MM.1S (cell line): ENCODE measurements around the gene PCLAF.

Experiments
- DNase-seq: peaks from one replicate; pipeline ENCODE4 v3.0.0-alpha.2; 2015
- H2AFZ ChIP-seq: fragments of 300-600 bp; sonication (generic); 2 replicates; pipeline ENCODE4 v1.6.0; 2016; ENCODE audit warnings: antibody characterized with exemption, low read length
- H3F3A ChIP-seq: fragments of 300-600 bp; sonication (generic); 2 replicates; pipeline ENCODE4 v1.6.1; 2016; ENCODE audit warnings: mild to moderate bottlenecking, antibody characterized with exemption, low read length, moderate library complexity, mixed read lengths; ENCODE audit not compliant: insufficient read depth
- H3K27ac ChIP-seq: fragments of 300-600 bp; sonication (generic); 2 replicates; pipeline ENCODE4 v1.5.1; 2016; ENCODE audit warnings: mild to moderate bottlenecking, low read length
- H3K27me3 ChIP-seq: fragments of 300-600 bp; sonication (generic); replicated peaks from 2 replicates; pipeline ENCODE4 v1.6.0; 2016; ENCODE audit warnings: low read length; ENCODE audit not compliant: insufficient read depth
- H3K36me3 ChIP-seq: fragments of 300-600 bp; sonication (generic); replicated peaks from 2 replicates; pipeline ENCODE4 v1.6.1; 2016; ENCODE audit warnings: mild to moderate bottlenecking, low read length, mixed read lengths; ENCODE audit not compliant: insufficient read depth
- H3K4me1 ChIP-seq: fragments of 300-600 bp; sonication (generic); 2 replicates; pipeline ENCODE4 v1.6.1; 2016; ENCODE audit warnings: low read length, mixed read lengths
- H3K4me2 ChIP-seq: fragments of 300-600 bp; sonication (generic); 2 replicates; pipeline ENCODE4 v1.6.0; 2016; ENCODE audit warnings: low read depth, low read length
- H3K4me3 ChIP-seq: fragments of 300-600 bp; sonication (generic); 2 replicates; pipeline ENCODE4 v1.5.1; 2016; ENCODE audit warnings: low read length, mixed read lengths
- H3K79me2 ChIP-seq: fragments of 300-600 bp; sonication (generic); 2 replicates; pipeline ENCODE4 v1.6.1; 2016; ENCODE audit warnings: mixed run types, low read length, mixed read lengths
- H3K9ac ChIP-seq: fragments of 300-600 bp; sonication (generic); 2 replicates; pipeline ENCODE4 v1.6.1; 2016; ENCODE audit warnings: low read length, mixed read lengths
- H3K9me2 ChIP-seq: fragments of 300-600 bp; sonication (generic); replicated peaks from 2 replicates; pipeline ENCODE4 v1.6.1; 2016; ENCODE audit warnings: mild to moderate bottlenecking, low read length, mixed read lengths; ENCODE audit not compliant: insufficient read depth
- H3K9me3 ChIP-seq: fragments of 300-600 bp; sonication (generic); replicated peaks from 2 replicates; pipeline ENCODE4 v1.6.1; 2016; ENCODE audit warnings: mild to moderate bottlenecking, low read length, mixed read lengths; ENCODE audit not compliant: insufficient read depth
- H4K20me1 ChIP-seq: fragments of 300-600 bp; sonication (generic); 2 replicates; pipeline ENCODE4 v1.6.1; 2016; ENCODE audit warnings: mild to moderate bottlenecking, low read length, moderate library complexity, mixed read lengths; ENCODE audit not compliant: insufficient read depth
- EZH2 ChIP-seq: fragments of 300-600 bp; sonication (generic); optimal IDR thresholded peaks from 2 replicates; pipeline ENCODE3; 2017; ENCODE audit warnings: low read depth, mild to moderate bottlenecking, antibody characterized with exemption, low read length, mixed read lengths
- EZH2phosphoT487 ChIP-seq: fragments of 300-600 bp; sonication (generic); IDR thresholded peaks from 2 replicates; pipeline ENCODE4 v1.6.1; 2018; ENCODE audit warnings: antibody characterized with exemption, low read length
- TF ChIP-seq, protein P1 (sequence below): fragments of 300-600 bp; sonication (generic); IDR thresholded peaks from 2 replicates; pipeline ENCODE4 v1.5.1; 2016; ENCODE audit warnings: antibody characterized with exemption, low read length, mixed read lengths

The PCLAF gene, protein sequence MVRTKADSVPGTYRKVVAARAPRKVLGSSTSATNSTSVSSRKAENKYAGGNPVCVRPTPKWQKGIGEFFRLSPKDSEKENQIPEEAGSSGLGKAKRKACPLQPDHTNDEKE

DNA sequence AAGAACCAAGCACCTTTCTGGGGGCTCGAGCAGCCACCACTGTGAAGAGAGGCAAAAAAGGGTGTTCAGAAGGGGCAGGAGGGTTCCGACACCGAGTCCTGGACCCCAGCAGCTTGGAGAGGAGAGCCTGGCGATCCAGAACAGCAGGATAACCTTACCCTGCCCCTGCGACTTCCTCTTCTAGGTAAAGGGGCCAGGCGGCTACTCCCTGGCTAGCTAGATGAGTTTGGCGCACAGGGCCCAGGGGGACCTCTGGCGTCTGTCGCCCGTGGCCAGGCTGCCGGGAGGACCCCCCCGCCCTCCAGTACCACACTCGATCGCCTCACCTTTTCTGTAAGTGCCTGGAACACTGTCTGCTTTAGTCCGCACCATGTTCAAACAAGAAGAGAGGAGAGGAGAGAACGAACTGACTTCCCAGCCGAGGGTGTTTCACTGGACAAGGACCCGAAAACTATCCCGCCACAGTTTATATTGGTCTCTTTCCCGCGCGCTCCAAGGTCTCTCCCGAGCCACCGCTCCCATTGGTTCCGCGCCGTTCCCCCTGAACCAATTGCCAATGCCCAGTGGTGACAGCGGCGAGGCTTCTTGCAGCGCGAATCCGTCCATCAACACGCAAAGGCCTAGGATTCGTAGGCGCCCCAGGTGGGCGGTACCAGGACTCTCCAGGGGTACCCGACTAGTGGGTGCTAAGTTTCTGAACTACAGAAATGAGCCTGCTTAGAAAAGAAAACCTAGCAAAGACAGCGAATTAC, at the start of gene PCLAF:
Gene PCLAF, minus strand, starts transcription at position 442 of the 752 bp plus-strand sequence. Its CDS starts 70 bp downstream, at position 372.
- DNase-seq = peak; percentile 97
- Histone ChIP-seq H2AFZ (peak within 1 kb of the TSS; percentile 79), H3K4me1 (peaks cover 4% of the 10 kb centered on the region; the same call in 1 of the 2 replicates), H3K27ac (no peak within 1 kb of the TSS), H3K9ac (peak within 1 kb of the TSS; percentile 73), H3K9me3 (no peaks in the 10 kb centered on the region), H3K9me2 (no peaks in the 10 kb centered on the region), H3F3A (0 out of 2 replicates have a peak, but pooled peaks cover 3% of the 10 kb centered on the region), H3K36me3 (no peaks in the 10 kb centered on the region), H4K20me1 (no peaks in the 10 kb centered on the region), H3K27me3 (no peaks in the 10 kb centered on the region), H3K79me2 (peaks cover 34% of the 10 kb centered on the region), H3K4me2 (peak within 1 kb of the TSS; percentile 77), H3K4me3 (peak within 1 kb of the TSS; percentile 84)
- TF ChIP-seq, protein P1, sequence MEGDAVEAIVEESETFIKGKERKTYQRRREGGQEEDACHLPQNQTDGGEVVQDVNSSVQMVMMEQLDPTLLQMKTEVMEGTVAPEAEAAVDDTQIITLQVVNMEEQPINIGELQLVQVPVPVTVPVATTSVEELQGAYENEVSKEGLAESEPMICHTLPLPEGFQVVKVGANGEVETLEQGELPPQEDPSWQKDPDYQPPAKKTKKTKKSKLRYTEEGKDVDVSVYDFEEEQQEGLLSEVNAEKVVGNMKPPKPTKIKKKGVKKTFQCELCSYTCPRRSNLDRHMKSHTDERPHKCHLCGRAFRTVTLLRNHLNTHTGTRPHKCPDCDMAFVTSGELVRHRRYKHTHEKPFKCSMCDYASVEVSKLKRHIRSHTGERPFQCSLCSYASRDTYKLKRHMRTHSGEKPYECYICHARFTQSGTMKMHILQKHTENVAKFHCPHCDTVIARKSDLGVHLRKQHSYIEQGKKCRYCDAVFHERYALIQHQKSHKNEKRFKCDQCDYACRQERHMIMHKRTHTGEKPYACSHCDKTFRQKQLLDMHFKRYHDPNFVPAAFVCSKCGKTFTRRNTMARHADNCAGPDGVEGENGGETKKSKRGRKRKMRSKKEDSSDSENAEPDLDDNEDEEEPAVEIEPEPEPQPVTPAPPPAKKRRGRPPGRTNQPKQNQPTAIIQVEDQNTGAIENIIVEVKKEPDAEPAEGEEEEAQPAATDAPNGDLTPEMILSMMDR = no peak
- TF ChIP-seq EZH2phosphoT487 = no peak
- TF ChIP-seq EZH2 = no peak

DNA sequence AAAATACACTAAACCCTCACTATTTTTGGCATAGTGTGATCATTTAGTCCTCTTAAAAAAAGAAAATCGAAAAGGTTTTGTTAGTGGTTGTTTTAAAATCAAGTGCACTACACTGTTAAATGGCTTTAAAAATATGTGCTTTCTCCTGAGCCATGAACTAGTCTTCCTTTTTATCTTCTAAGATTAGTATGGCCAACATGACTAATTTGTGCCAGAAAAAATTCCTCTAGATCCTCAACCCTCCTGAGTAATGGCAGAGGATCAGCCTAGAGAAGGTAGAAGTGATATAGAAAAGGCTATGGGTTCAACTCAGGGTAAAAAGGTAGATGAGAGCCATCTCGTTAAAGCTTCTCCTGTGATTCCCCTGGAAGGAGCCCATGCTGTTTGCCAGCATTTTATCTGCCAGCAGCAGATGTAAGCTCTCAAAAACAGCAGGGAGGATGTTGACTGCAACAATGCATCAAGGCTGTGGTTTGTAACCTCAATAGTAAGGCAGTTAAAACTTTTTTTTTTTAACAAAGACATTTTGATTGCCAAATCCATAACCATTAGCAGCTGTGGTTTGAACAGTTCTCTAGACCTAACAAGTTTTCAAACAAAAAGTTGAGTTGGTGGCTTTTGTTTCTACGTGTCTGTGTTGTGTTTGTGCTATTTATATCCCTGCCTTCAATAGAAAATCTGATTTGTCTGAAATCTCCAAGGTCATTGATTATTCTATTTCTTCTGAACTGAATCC, 48.9 kb upstream of the PCLAF start:
- Histone ChIP-seq H3K4me2 (no peak overlapping the region), H3K36me3 (no peaks in the 10 kb centered on the region), H3K9me3 (no peaks in the 10 kb centered on the region), H2AFZ (no peak overlapping the region), H3K4me1 (no peaks in the 10 kb centered on the region), H3K4me3 (no peak overlapping the region), H4K20me1 (no peaks in the 10 kb centered on the region), H3K9ac (no peak overlapping the region), H3K27me3 (no peaks in the 10 kb centered on the region), H3K27ac (no peak overlapping the region), H3K9me2 (no peaks in the 10 kb centered on the region), H3K79me2 (no peaks in the 10 kb centered on the region), H3F3A (no peaks in the 10 kb centered on the region)
- DNase-seq = peak; percentile 31
- TF ChIP-seq EZH2phosphoT487 (no peak), EZH2 (no peak)
- TF ChIP-seq, protein P1 = no peak

DNA sequence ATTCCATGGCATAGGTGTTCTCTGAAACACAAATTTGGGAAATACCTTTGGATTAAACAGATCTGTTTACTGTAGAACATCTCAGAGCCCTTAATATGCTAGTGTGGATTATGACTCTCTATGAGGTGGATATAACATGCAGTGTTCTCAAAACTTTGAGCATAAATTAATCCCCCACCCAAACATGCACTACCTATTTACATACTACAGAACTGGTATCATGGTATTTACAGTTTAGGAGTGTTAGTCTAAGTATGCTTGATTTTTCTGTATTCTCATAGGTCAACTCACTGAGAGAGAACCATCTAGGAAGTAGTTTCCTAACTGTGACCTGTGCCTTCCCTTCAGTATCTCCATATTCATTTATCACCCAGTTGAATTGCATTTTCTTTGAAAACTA, 48.2 kb upstream of the PCLAF start:
- Histone ChIP-seq H3K4me3 (no peak overlapping the region), H3K36me3 (no peaks in the 10 kb centered on the region), H3K27me3 (no peaks in the 10 kb centered on the region), H3K4me1 (no peaks in the 10 kb centered on the region), H2AFZ (no peak overlapping the region), H3K9ac (no peak overlapping the region), H3K79me2 (no peaks in the 10 kb centered on the region), H3F3A (no peaks in the 10 kb centered on the region), H3K27ac (no peak overlapping the region), H3K9me2 (no peaks in the 10 kb centered on the region), H3K4me2 (no peak overlapping the region), H4K20me1 (no peaks in the 10 kb centered on the region), H3K9me3 (no peaks in the 10 kb centered on the region)
- TF ChIP-seq, protein P1 = no peak
- TF ChIP-seq EZH2phosphoT487 (no peak), EZH2 (no peak)
- DNase-seq = no peak
